C4-2B (cell line): ENCODE data around the gene PGM2.

Experiments used
- H3K27ac ChIP-seq: fragments of 450-650 bp; 2 replicates; pipeline ENCODE4 v1.5.1; 2017
- CTCF ChIP-seq: fragments of 450-650 bp; conservative IDR thresholded peaks from 2 replicates; pipeline ENCODE4 v1.5.1; 2017; ENCODE audit warnings: mild to moderate bottlenecking
- ZFX ChIP-seq: fragments of 450-650 bp; IDR thresholded peaks from 2 replicates; pipeline ENCODE4 v1.6.1; 2017

PGM2 gene

GRCh38 chr4:37793562-37793961 is 32.9 kb upstream of the PGM2 start:
- no peak overlapping the region for H3K27ac ChIP-seq
- no peak for TF ChIP-seq ZFX
- TF ChIP-seq CTCF = peak; percentile 62

- H3K27ac ChIP-seq = no peak overlapping the region
- no peak for TF ChIP-seq CTCF
- no peak for TF ChIP-seq ZFX
These were observed 32.4 kb upstream of the PGM2 start for GRCh38 chr4:37794056-37794455.

- TF ChIP-seq ZFX (no peak), CTCF (no peak)
- H3K27ac ChIP-seq = no peak overlapping the region
These were observed 30.8 kb upstream of the PGM2 start for GRCh38 chr4:37795581-37796195.

GRCh38 chr4:37797374-37797773 is 29.1 kb upstream of the PGM2 start:
- TF ChIP-seq CTCF (no peak), ZFX (no peak)
- H3K27ac ChIP-seq = no peak overlapping the region

GRCh38 chr4:37797923-37798322 is 28.6 kb upstream of the PGM2 start:
- H3K27ac ChIP-seq = no peak overlapping the region
- no peak for TF ChIP-seq CTCF
- no peak for TF ChIP-seq ZFX

GRCh38 chr4:37798616-37799015 is 27.9 kb upstream of the PGM2 start:
- no peak overlapping the region for H3K27ac ChIP-seq

More at GRCh38 chr4:37798616-37799015, 27.9 kb upstream of the PGM2 start:
- no peak for TF ChIP-seq ZFX
- no peak for TF ChIP-seq CTCF
